Activated CD8-positive, alpha-beta T cell treated with anti-CD3 and anti-CD28 coated beads, Interleukin-2, amount 10 ng/mL, durations not matched to agents 7 days and 5 days (primary cell): ENCODE measurements around the gene TSPEAR. TPM values are rescaled to one million over a fixed set of nuclear protein-coding genes. Genes with fewer than 3 reads are reported as not detected.

Source experiments
- ATAC-seq: fragments of 150-1000 bp; cut with Tn5 transposase; one replicate; pipeline ENCODE4 v1.10.0; 2021; ENCODE audit warnings: moderate library complexity
- CTCF ChIA-PET: fragments of 350-600 bp; sonication (Branson Sonifier 250); formaldehyde crosslinking; loops from one replicate; lab custom pipeline; 2021; ENCODE audit warnings: antibody characterized with exemption; lab: Charles Lee
- POLR2A ChIA-PET: fragments of 350-600 bp; sonication (Branson Sonifier 250); formaldehyde crosslinking; loops from one replicate; lab custom pipeline; 2021; ENCODE audit warnings: antibody characterized with exemption; lab: Charles Lee
- DNase-seq: peaks from one replicate; pipeline ENCODE4 v3.0.0-alpha.2; 2020
- H3K27ac Mint-ChIP-seq: one replicate; pipeline ENCODE4 v1.8.0; 2021; ENCODE audit warnings: mild to moderate bottlenecking, mixed read lengths
- H3K27me3 Mint-ChIP-seq: one replicate; pipeline ENCODE4 v1.8.0; 2021; ENCODE audit warnings: low read depth, mixed read lengths
- H3K36me3 Mint-ChIP-seq: one replicate; pipeline ENCODE4 v1.8.0; 2021; ENCODE audit warnings: low read depth, mixed read lengths
- H3K4me1 Mint-ChIP-seq: one replicate; pipeline ENCODE4 v1.8.0; 2021; ENCODE audit warnings: low read depth, mixed read lengths
- H3K4me3 Mint-ChIP-seq: one replicate; pipeline ENCODE4 v1.8.0; 2021; ENCODE audit warnings: mild to moderate bottlenecking, mixed read lengths
- H3K9me3 Mint-ChIP-seq: one replicate; pipeline ENCODE4 v1.8.0; 2022; ENCODE audit warnings: mixed read lengths; ENCODE audit not compliant: insufficient read depth
- total RNA-seq, 2 experiments: library from RNA; stranded (reverse); gene quantifications; one replicate each; pipeline ENCODE4 v1.2.3, GENCODE V29; 2021

The TSPEAR gene
- total RNA-seq, 2 experiments from 2014 or later = not detected

GRCh38 chr21:44471996-44472395 is 239.4 kb downstream of the TSPEAR start:
- H3K9me3 Mint-ChIP-seq = no peaks in the 10 kb centered on the region
- DNase-seq (no peak), ATAC-seq (no peak)
- no peaks in the 10 kb centered on the region for H3K36me3 Mint-ChIP-seq
- H3K4me1 Mint-ChIP-seq = no peaks in the 10 kb centered on the region
- H3K27me3 Mint-ChIP-seq = peaks cover 6% of the 10 kb centered on the region
- CTCF ChIA-PET = no interaction called here
- POLR2A ChIA-PET = no interaction called here
- H3K4me3 Mint-ChIP-seq = no peak overlapping the region
- H3K27ac Mint-ChIP-seq = no peak overlapping the region

GRCh38 chr21:44471341-44471740 is 240.0 kb downstream of the TSPEAR start:
- DNase-seq (no peak), ATAC-seq (no peak)
- Mint-ChIP-seq H3K27me3 (peaks cover 6% of the 10 kb centered on the region), H3K4me1 (no peaks in the 10 kb centered on the region), H3K36me3 (no peaks in the 10 kb centered on the region), H3K27ac (no peak overlapping the region), H3K4me3 (no peak overlapping the region), H3K9me3 (no peaks in the 10 kb centered on the region)
- POLR2A ChIA-PET = no interaction called here
- CTCF ChIA-PET = no interaction called here

GRCh38 chr21:44467859-44468195 is 243.5 kb downstream of the TSPEAR start:
- no peak overlapping the region for H3K4me3 Mint-ChIP-seq
- H3K4me1 Mint-ChIP-seq = no peaks in the 10 kb centered on the region
- CTCF ChIA-PET = no interaction called here

GRCh38 chr21:44466996-44467858 is 244.1 kb downstream of the TSPEAR start:
- Mint-ChIP-seq H3K27ac (no peak overlapping the region), H3K4me1 (no peaks in the 10 kb centered on the region), H3K36me3 (no peaks in the 10 kb centered on the region), H3K4me3 (no peak overlapping the region), H3K27me3 (peaks cover 5% of the 10 kb centered on the region), H3K9me3 (no peaks in the 10 kb centered on the region)
- DNase-seq = no peak
- ChIA-PET CTCF (no interaction called here), POLR2A (no interaction called here)
- no peak for ATAC-seq

More at GRCh38 chr21:44467859-44468195, 243.5 kb downstream of the TSPEAR start:
- H3K27me3 Mint-ChIP-seq = peaks cover 6% of the 10 kb centered on the region
- no peaks in the 10 kb centered on the region for H3K36me3 Mint-ChIP-seq
- DNase-seq = no peak
- no peak overlapping the region for H3K27ac Mint-ChIP-seq
- no peak for ATAC-seq
- no peaks in the 10 kb centered on the region for H3K9me3 Mint-ChIP-seq
- POLR2A ChIA-PET = no interaction called here

DNA sequence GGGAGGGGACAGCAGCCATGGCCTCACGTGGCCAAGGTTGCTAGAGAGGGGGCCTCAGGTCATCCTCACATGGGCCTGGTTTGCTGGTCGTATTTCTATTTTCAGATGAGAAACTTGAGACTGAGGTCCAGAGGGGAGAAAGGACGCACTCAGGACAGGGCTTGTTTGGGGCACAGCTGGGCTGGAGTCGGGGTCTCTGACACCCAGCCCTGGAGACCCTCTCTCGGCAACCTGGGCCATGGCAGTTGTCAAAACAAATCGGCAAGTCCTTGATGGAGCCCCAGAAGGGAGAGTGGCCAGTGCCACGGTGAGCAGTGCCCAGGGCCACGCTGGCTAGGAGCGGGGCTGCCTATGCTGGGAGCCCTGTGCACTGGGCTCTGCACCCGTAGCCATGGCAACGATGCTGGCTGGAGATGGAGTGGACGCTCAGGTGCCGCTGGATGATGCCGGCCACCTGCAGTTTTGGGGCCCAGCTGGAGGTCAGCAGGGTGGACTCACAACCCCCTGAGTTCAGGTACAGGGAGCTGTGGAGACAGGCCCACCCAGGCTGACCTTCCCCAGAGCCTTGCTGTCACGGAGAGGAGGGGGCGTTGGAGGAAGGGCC is 244.9 kb downstream of the TSPEAR start:
- no peaks in the 10 kb centered on the region for H3K36me3 Mint-ChIP-seq
- ATAC-seq (no peak), DNase-seq (no peak)
- H3K27ac Mint-ChIP-seq = no peak overlapping the region
- H3K4me3 Mint-ChIP-seq = no peak overlapping the region
- ChIA-PET POLR2A (no interaction called here), CTCF (no interaction called here)
- H3K27me3 Mint-ChIP-seq = peaks cover 3% of the 10 kb centered on the region
- H3K9me3 Mint-ChIP-seq = no peaks in the 10 kb centered on the region
- no peaks in the 10 kb centered on the region for H3K4me1 Mint-ChIP-seq

DNA sequence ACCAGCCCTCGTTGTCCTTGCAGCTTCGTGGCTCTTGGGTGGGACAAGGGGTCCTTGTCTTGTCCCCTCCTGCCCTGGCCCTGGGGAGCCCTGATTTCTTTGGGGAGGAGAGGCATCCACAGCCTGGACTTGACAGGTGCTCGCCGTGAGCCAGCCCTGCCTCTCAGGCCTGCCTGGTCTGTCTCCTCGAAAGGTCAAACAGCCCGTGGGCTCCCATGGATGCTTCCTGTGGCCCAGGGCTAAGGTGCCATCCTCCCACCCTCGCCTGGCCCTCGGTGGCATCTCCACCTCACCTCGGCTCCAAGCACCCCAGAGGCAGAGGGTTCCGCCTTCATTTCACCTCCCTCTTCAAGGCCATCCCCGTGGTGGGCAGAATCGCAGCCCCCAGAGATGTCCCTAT is 247.0 kb downstream of the TSPEAR start:
- Mint-ChIP-seq H3K27me3 (no peaks in the 10 kb centered on the region), H3K4me1 (no peaks in the 10 kb centered on the region), H3K4me3 (no peak overlapping the region), H3K27ac (no peak overlapping the region), H3K36me3 (no peaks in the 10 kb centered on the region), H3K9me3 (no peaks in the 10 kb centered on the region)
- ATAC-seq (no peak), DNase-seq (no peak)
- POLR2A ChIA-PET = no interaction called here
- CTCF ChIA-PET = no interaction called here

DNA sequence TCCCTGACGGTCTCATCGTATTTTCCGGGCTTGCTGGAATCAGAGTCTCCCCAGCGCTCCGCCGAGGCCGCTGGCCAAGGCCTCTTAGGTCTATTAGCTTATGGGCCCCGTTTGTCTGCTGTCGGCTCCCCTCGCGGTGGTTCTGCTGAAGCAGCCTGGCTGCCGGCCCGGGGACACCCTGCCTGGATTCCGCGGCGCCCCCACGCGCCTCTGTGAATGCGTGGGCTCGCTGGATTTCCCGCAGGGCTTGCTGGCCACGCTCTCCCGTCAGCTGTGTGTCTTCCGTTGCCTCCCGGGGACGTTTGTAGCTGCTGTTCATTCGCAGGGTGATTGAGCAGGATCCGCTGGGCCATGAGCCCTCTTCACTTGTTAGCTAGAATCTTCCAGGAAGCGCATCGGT is 247.6 kb downstream of the TSPEAR start:
- ChIA-PET CTCF (interaction anchor here (0.8 kb wide), 1 partner anchor 330 kb away, joined by 3 read pairs; no protein-coding TSS in a partner anchor), POLR2A (no interaction called here)
- DNase-seq (no peak), ATAC-seq (no peak)
- Mint-ChIP-seq H3K4me3 (no peak overlapping the region), H3K36me3 (no peaks in the 10 kb centered on the region), H3K27me3 (no peaks in the 10 kb centered on the region), H3K9me3 (no peaks in the 10 kb centered on the region), H3K27ac (no peak overlapping the region), H3K4me1 (no peaks in the 10 kb centered on the region)

DNA sequence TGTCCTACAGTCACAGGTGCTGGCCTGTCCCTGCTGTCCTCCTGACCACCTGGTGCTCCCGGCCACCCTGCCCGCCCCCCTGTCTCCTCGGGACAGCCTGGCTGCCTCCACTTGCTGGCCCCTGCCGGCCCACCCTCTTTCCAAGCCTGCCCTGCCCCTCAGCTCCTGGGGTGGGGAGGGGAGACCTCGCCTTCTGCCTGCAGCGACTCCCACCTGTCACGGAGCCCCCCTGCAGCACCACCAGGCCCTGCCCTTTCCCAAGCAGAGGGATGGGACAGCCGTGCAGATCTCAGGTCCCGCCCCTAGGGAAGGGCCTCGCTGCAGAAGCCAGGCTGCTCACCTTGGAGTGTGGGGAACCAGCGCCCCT is 248.6 kb downstream of the TSPEAR start:
- no peak for DNase-seq
- Mint-ChIP-seq H3K36me3 (no peaks in the 10 kb centered on the region), H3K9me3 (no peaks in the 10 kb centered on the region), H3K4me3 (no peak overlapping the region), H3K4me1 (no peaks in the 10 kb centered on the region), H3K27ac (no peak overlapping the region), H3K27me3 (no peaks in the 10 kb centered on the region)
- ChIA-PET CTCF (no interaction called here), POLR2A (no interaction called here)
- ATAC-seq = no peak

DNA sequence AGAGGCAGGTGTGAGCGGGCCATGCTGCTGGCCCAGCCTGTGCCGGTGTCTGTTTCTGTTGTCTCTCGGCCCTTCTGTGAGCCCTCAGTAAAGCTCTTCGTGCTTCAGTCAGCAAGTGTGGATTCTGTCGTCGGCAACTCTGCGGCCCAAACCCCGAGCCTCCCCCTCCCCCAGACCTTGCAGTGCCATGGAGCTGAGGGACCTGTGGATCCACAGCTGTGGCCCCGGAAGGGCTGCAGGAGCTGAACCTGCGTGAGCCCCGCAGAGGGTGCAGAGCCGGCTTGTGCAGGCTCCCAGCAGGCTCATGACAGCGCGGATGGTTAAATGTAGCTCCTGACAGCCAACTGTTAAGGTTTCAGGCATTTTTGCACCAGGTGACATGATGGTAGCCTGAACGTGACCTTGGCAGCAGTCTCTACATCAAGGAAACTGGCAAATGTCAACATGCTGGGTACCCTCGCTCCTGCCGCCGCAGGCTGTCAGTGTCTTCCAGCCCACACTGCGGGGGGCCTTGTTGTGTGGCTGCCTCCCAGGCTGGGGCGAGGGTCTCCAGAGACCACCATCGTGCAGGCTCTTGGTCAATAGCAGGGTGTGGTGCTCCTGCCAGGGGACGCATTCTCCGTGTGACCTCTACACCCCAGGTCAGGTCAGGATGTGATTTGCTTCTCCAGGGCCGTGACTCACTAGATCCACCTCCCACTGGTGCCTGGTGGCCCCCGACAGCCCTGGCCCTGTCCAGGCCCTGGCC is 249.1 kb downstream of the TSPEAR start:
- DNase-seq (no peak), ATAC-seq (no peak)
- no peaks in the 10 kb centered on the region for H3K4me1 Mint-ChIP-seq
- no peaks in the 10 kb centered on the region for H3K27me3 Mint-ChIP-seq
- ChIA-PET POLR2A (interaction anchor here (0.8 kb wide), 1 partner anchor 127 kb away, joined by 3 read pairs; no protein-coding TSS in a partner anchor), CTCF (no interaction called here)
- no peaks in the 10 kb centered on the region for H3K9me3 Mint-ChIP-seq
- H3K36me3 Mint-ChIP-seq = no peaks in the 10 kb centered on the region
- H3K27ac Mint-ChIP-seq = no peak overlapping the region
- no peak overlapping the region for H3K4me3 Mint-ChIP-seq

- H3K4me1 Mint-ChIP-seq = no peaks in the 10 kb centered on the region
- no peak for DNase-seq
- no peaks in the 10 kb centered on the region for H3K27me3 Mint-ChIP-seq
- POLR2A ChIA-PET = interaction anchor here (0.8 kb wide), 1 partner anchor 126 kb away, joined by 3 read pairs; no protein-coding TSS in a partner anchor
- no peak overlapping the region for H3K27ac Mint-ChIP-seq
- CTCF ChIA-PET = no interaction called here
- no peaks in the 10 kb centered on the region for H3K9me3 Mint-ChIP-seq
- ATAC-seq = no peak
- H3K4me3 Mint-ChIP-seq = no peak overlapping the region
- H3K36me3 Mint-ChIP-seq = no peaks in the 10 kb centered on the region
These were observed 249.8 kb downstream of the TSPEAR start for GRCh38 chr21:44461464-44462001.

- Mint-ChIP-seq H3K9me3 (no peaks in the 10 kb centered on the region), H3K27me3 (no peaks in the 10 kb centered on the region), H3K4me3 (no peak overlapping the region), H3K27ac (no peak overlapping the region), H3K4me1 (no peaks in the 10 kb centered on the region), H3K36me3 (no peaks in the 10 kb centered on the region)
- POLR2A ChIA-PET = no interaction called here
- DNase-seq (no peak), ATAC-seq (no peak)
- CTCF ChIA-PET = no interaction called here
These were observed 250.4 kb downstream of the TSPEAR start for GRCh38 chr21:44461005-44461404.

DNA sequence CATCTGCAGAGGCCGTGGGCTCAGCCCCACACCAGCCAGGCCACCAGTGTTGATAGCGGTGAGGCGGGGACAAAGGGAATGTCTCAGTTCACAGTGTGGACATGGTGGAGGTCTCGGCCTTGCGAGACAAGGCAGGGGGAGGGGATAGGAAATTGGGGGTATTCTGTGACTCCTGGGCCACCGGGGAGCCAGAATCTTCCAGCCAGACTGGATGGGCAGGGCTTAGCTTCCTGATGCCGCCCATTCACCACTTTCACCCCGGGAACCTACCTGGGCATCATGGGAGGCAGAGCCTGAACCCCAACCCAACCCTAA is 251.0 kb downstream of the TSPEAR start:
- POLR2A ChIA-PET = no interaction called here
- Mint-ChIP-seq H3K4me3 (no peak overlapping the region), H3K36me3 (no peaks in the 10 kb centered on the region), H3K27me3 (no peaks in the 10 kb centered on the region), H3K27ac (no peak overlapping the region), H3K4me1 (no peaks in the 10 kb centered on the region), H3K9me3 (no peaks in the 10 kb centered on the region)
- ATAC-seq = no peak
- no peak for DNase-seq
- CTCF ChIA-PET = no interaction called here
